HEK293 (cell line): Measurements from ENCODE around the gene NAP1L1.
A peak's percentile ranks its signal among the peaks of the same experiment; 100 is the strongest.

Source experiments
- IKZF3 ChIP-seq: fragments of 450-650 bp; IDR thresholded peaks from 2 replicates; pipeline ENCODE4 v1.5.0; 2018; ENCODE audit warnings: missing biosample characterization, mild to moderate bottlenecking, missing genetic modification characterization, moderate library complexity
- KLF1 ChIP-seq: fragments of 450-650 bp; formaldehyde crosslinking; IDR thresholded peaks from 2 replicates; pipeline ENCODE4 v1.5.1; 2016; ENCODE audit warnings: missing biosample characterization, missing genetic modification characterization
- KLF8 ChIP-seq: fragments of 450-650 bp; formaldehyde crosslinking; IDR thresholded peaks from 2 replicates; pipeline ENCODE4 v1.5.1; 2016; ENCODE audit warnings: missing biosample characterization, missing genetic modification characterization
- MYNN ChIP-seq: fragments of 450-650 bp; formaldehyde crosslinking; IDR thresholded peaks from 2 replicates; pipeline ENCODE4 v1.5.1; 2016; ENCODE audit warnings: missing biosample characterization, missing genetic modification characterization, borderline replicate concordance
- OVOL3 ChIP-seq: fragments of 450-650 bp; formaldehyde crosslinking; IDR thresholded peaks from 2 replicates; pipeline ENCODE4 v1.5.1; 2016; ENCODE audit warnings: missing biosample characterization, missing genetic modification characterization
- PRDM1 ChIP-seq: fragments of 450-650 bp; formaldehyde crosslinking; IDR thresholded peaks from 2 replicates; pipeline ENCODE4; 2016; ENCODE audit warnings: missing biosample characterization, missing genetic modification characterization
- SCRT2 ChIP-seq: fragments of 450-650 bp; formaldehyde crosslinking; IDR thresholded peaks from 2 replicates; pipeline ENCODE4 v1.5.1; 2016; ENCODE audit warnings: missing biosample characterization, missing genetic modification characterization
- SP3 ChIP-seq: fragments of 450-650 bp; formaldehyde crosslinking; IDR thresholded peaks from 2 replicates; pipeline ENCODE4 v1.5.1; 2016; ENCODE audit warnings: missing biosample characterization, missing genetic modification characterization
- SP7 ChIP-seq: fragments of 450-650 bp; formaldehyde crosslinking; IDR thresholded peaks from 2 replicates; pipeline ENCODE4 v1.5.1; 2016; ENCODE audit warnings: missing biosample characterization, missing genetic modification characterization
- ZBTB21 ChIP-seq: fragments of 450-650 bp; formaldehyde crosslinking; IDR thresholded peaks from 2 replicates; pipeline ENCODE4 v1.5.1; 2017; ENCODE audit warnings: missing biosample characterization, missing genetic modification characterization
- ZBTB48 ChIP-seq: fragments of 450-650 bp; formaldehyde crosslinking; IDR thresholded peaks from 2 replicates; pipeline ENCODE4 v1.5.1; 2016; ENCODE audit warnings: missing biosample characterization, missing genetic modification characterization
- ZBTB6 ChIP-seq: fragments of 450-650 bp; formaldehyde crosslinking; IDR thresholded peaks from 2 replicates; pipeline ENCODE4 v1.5.1; 2017; ENCODE audit warnings: missing biosample characterization, missing genetic modification characterization
- ZFHX2 ChIP-seq: fragments of 450-650 bp; formaldehyde crosslinking; conservative IDR thresholded peaks from 2 replicates; pipeline ENCODE4 v1.5.1; 2016; ENCODE audit warnings: missing biosample characterization, missing genetic modification characterization
- ZFP69B ChIP-seq: fragments of 450-650 bp; formaldehyde crosslinking; IDR thresholded peaks from 2 replicates; pipeline ENCODE4 v1.5.1; 2016; ENCODE audit warnings: missing biosample characterization, missing genetic modification characterization
- ZIC2 ChIP-seq: fragments of 450-650 bp; formaldehyde crosslinking; IDR thresholded peaks from 2 replicates; pipeline ENCODE4 v1.5.1; 2016; ENCODE audit warnings: missing biosample characterization, missing genetic modification characterization
- ZNF10 ChIP-seq: fragments of 450-650 bp; formaldehyde crosslinking; IDR thresholded peaks from 2 replicates; pipeline ENCODE4 v1.5.1; 2017; ENCODE audit warnings: missing biosample characterization, missing genetic modification characterization
- ZNF175 ChIP-seq: fragments of 450-650 bp; formaldehyde crosslinking; IDR thresholded peaks from 2 replicates; pipeline ENCODE4 v1.5.1; 2016; ENCODE audit warnings: missing biosample characterization, missing genetic modification characterization
- ZNF202 ChIP-seq: fragments of 450-650 bp; formaldehyde crosslinking; IDR thresholded peaks from 2 replicates; pipeline ENCODE4 v1.5.1; 2016; ENCODE audit warnings: missing biosample characterization, missing genetic modification characterization, borderline replicate concordance
- ZNF223 ChIP-seq: fragments of 450-650 bp; formaldehyde crosslinking; IDR thresholded peaks from 2 replicates; pipeline ENCODE4 v1.5.1; 2016; ENCODE audit warnings: missing biosample characterization, missing genetic modification characterization
- ZNF23 ChIP-seq: fragments of 450-650 bp; formaldehyde crosslinking; IDR thresholded peaks from 2 replicates; pipeline ENCODE4 v1.5.1; 2016; ENCODE audit warnings: missing biosample characterization, missing genetic modification characterization, borderline replicate concordance
- ZNF324 ChIP-seq: fragments of 450-650 bp; formaldehyde crosslinking; IDR thresholded peaks from 2 replicates; pipeline ENCODE4 v1.5.1; 2016; ENCODE audit warnings: missing biosample characterization, missing genetic modification characterization
- ZNF341 ChIP-seq: fragments of 450-650 bp; formaldehyde crosslinking; IDR thresholded peaks from 2 replicates; pipeline ENCODE4; 2016; ENCODE audit warnings: low read depth, missing biosample characterization, missing genetic modification characterization
- ZNF362 ChIP-seq: fragments of 450-650 bp; formaldehyde crosslinking; IDR thresholded peaks from 2 replicates; pipeline ENCODE4 v1.5.1; 2016; ENCODE audit warnings: missing biosample characterization, missing genetic modification characterization
- ZNF37A ChIP-seq: fragments of 450-650 bp; IDR thresholded peaks from 2 replicates; pipeline ENCODE4 v1.5.1; 2018; ENCODE audit warnings: missing biosample characterization, missing genetic modification characterization
- ZNF426 ChIP-seq: fragments of 450-650 bp; formaldehyde crosslinking; IDR thresholded peaks from 2 replicates; pipeline ENCODE4 v1.5.1; 2017; ENCODE audit warnings: missing biosample characterization, missing genetic modification characterization, mild to moderate bottlenecking, inconsistent platforms, moderate library complexity
- ZNF510 ChIP-seq: fragments of 450-650 bp; formaldehyde crosslinking; IDR thresholded peaks from 2 replicates; pipeline ENCODE4 v1.5.1; 2018; ENCODE audit warnings: mild to moderate bottlenecking, missing genetic modification characterization, missing biosample characterization; ENCODE audit not compliant: insufficient replicate concordance
- ZNF518A ChIP-seq: fragments of 450-650 bp; formaldehyde crosslinking; conservative IDR thresholded peaks from 2 replicates; pipeline ENCODE4 v1.5.1; 2016; ENCODE audit warnings: low read depth, missing biosample characterization, missing genetic modification characterization
- ZNF548 ChIP-seq: fragments of 450-650 bp; formaldehyde crosslinking; IDR thresholded peaks from 2 replicates; pipeline ENCODE4 v1.5.1; 2016; ENCODE audit warnings: missing biosample characterization, missing genetic modification characterization
- ZNF600 ChIP-seq: fragments of 450-650 bp; formaldehyde crosslinking; IDR thresholded peaks from 2 replicates; pipeline ENCODE4 v1.5.1; 2016; ENCODE audit warnings: missing biosample characterization, missing genetic modification characterization
- ZNF623 ChIP-seq: fragments of 450-650 bp; formaldehyde crosslinking; IDR thresholded peaks from 2 replicates; pipeline ENCODE4 v1.5.1; 2016; ENCODE audit warnings: missing biosample characterization, missing genetic modification characterization
- ZNF654 ChIP-seq: fragments of 450-650 bp; formaldehyde crosslinking; IDR thresholded peaks from 2 replicates; pipeline ENCODE4 v1.5.1; 2016; ENCODE audit warnings: low read depth, missing biosample characterization, missing genetic modification characterization
- ZNF658 ChIP-seq: fragments of 450-650 bp; formaldehyde crosslinking; IDR thresholded peaks from 2 replicates; pipeline ENCODE4; 2016; ENCODE audit warnings: missing biosample characterization, missing genetic modification characterization
- ZNF777 ChIP-seq: fragments of 450-650 bp; formaldehyde crosslinking; IDR thresholded peaks from 2 replicates; pipeline ENCODE4 v1.5.1; 2017; ENCODE audit warnings: missing biosample characterization, missing genetic modification characterization, borderline replicate concordance
- ZNF843 ChIP-seq: fragments of 450-650 bp; formaldehyde crosslinking; IDR thresholded peaks from 2 replicates; pipeline ENCODE4 v1.5.1; 2016; ENCODE audit warnings: missing biosample characterization, missing genetic modification characterization

NAP1L1 gene

GRCh38 chr12:76031414-76032042 is 53.0 kb downstream of the NAP1L1 start, which contains the start of gene PHLDA1 (continued):
- TF ChIP-seq ZNF600 (tag by site-specific recombination) = no peak
- no peak; the same call in 1 of the 2 replicates for TF ChIP-seq ZNF341 (tag by site-specific recombination)
- TF ChIP-seq SCRT2 (tag by site-specific recombination) = no peak
- peak; percentile 89 for TF ChIP-seq KLF8 (tag by site-specific recombination)
- TF ChIP-seq ZNF175 (tag by site-specific recombination) = no peak
- no peak for TF ChIP-seq OVOL3
- peak; percentile 84 for TF ChIP-seq KLF1
- TF ChIP-seq ZNF518A (tag by site-specific recombination) = 0 out of 2 replicates have a peak, but pooled peaks have one; percentile 25
- 0 out of 2 replicates have a peak, but pooled peaks have one; percentile 10 for TF ChIP-seq ZNF654 (tag by site-specific recombination)
- TF ChIP-seq ZFHX2 (tag by site-specific recombination) = peak; percentile 86
- no peak for TF ChIP-seq ZNF658 (tag by site-specific recombination)
- TF ChIP-seq ZBTB21 = 0 out of 2 replicates have a peak, but pooled peaks have one; percentile 18
- no peak for TF ChIP-seq ZNF223 (tag by site-specific recombination)
- TF ChIP-seq ZNF10 = no peak
- no peak for TF ChIP-seq ZFP69B
- no peak; the same call in 1 of the 2 replicates for TF ChIP-seq ZBTB48 (tag by site-specific recombination)
- no peak for TF ChIP-seq ZNF623
- no peak for TF ChIP-seq ZNF548 (tag by site-specific recombination)
- TF ChIP-seq ZIC2 (tag by site-specific recombination) = peak; percentile 90
- TF ChIP-seq MYNN (tag by site-specific recombination) = no peak
- TF ChIP-seq IKZF3 (tag by site-specific recombination) = peak; percentile 92
- no peak for TF ChIP-seq ZNF37A (tag by site-specific recombination)
- TF ChIP-seq ZNF777 (tag by site-specific recombination) = no peak
- no peak for TF ChIP-seq ZNF202 (tag by site-specific recombination)
- peak; percentile 87 for TF ChIP-seq SP7 (tag by site-specific recombination)
- no peak for TF ChIP-seq ZNF362 (tag by site-specific recombination)
- peak; percentile 94 for TF ChIP-seq SP3 (tag by site-specific recombination)
- no peak for TF ChIP-seq ZBTB6 (tag by site-specific recombination)
- 0 out of 2 replicates have a peak, but pooled peaks have one; percentile 20 for TF ChIP-seq PRDM1 (tag by site-specific recombination)
- no peak for TF ChIP-seq ZNF510 (tag by site-specific recombination)
- no peak for TF ChIP-seq ZNF23 (tag by site-specific recombination)
- TF ChIP-seq ZNF324 (tag by site-specific recombination) = no peak
- TF ChIP-seq ZNF426 (tag by site-specific recombination) = no peak
- peak; percentile 34; the same call in 1 of the 2 replicates for TF ChIP-seq ZNF843 (tag by site-specific recombination)
